Thymus (tissue), 11 donors: Measurements from ENCODE around the gene KRTAP5-8. TPM values are rescaled to one million over a fixed set of nuclear protein-coding genes. Genes with fewer than 3 reads are reported as not detected.
"Not testable (repeated sequence)": the region's sequence is repeated elsewhere in the genome, so short reads cannot be mapped to it uniquely, and the experiment has no call there.

Experiments used
- DNase-seq, 9 donors: peaks; one replicate each; pipeline ENCODE4 v3.0.0-alpha.2; 2013; ENCODE audit warnings: low spot score in 9 of 9, low read depth in 6 of 9, missing footprints in 1 of 9
- H3K27ac ChIP-seq, 2 donors: one replicate each; pipeline ENCODE4 v1.5.1; 2013; ENCODE audit warnings: control low read depth in 1 of 2, low read depth in 1 of 2, low read length in 1 of 2, mild to moderate bottlenecking in 1 of 2, moderate library complexity in 1 of 2
- H3K27me3 ChIP-seq, 2 donors: one replicate each; pipeline ENCODE4 v1.5.1; 2013; ENCODE audit warnings: low read length in 1 of 2; ENCODE audit not compliant: control insufficient read depth in 2 of 2, insufficient read depth in 1 of 2
- H3K36me3 ChIP-seq, 2 donors: one replicate each; pipeline ENCODE4 v1.5.1; 2013; ENCODE audit warnings: low read length in 1 of 2, mild to moderate bottlenecking in 1 of 2, moderate library complexity in 1 of 2; ENCODE audit not compliant: control insufficient read depth in 2 of 2, insufficient read depth in 2 of 2
- H3K4me1 ChIP-seq, 2 donors: one replicate each; pipeline ENCODE4 v1.5.1; 2013; ENCODE audit warnings: low read length in 2 of 2; ENCODE audit not compliant: control insufficient read depth in 2 of 2, insufficient read depth in 2 of 2
- H3K4me3 ChIP-seq, 2 donors: one replicate each; pipeline ENCODE4 v1.5.1; 2013; ENCODE audit warnings: low read length in 2 of 2, control low read depth in 1 of 2, mild to moderate bottlenecking in 1 of 2
- H3K9me3 ChIP-seq, 2 donors: one replicate each; pipeline ENCODE4 v1.5.1; 2013; ENCODE audit warnings: low read length in 1 of 2, mild to moderate bottlenecking in 1 of 2; ENCODE audit not compliant: control insufficient read depth in 2 of 2, insufficient read depth in 1 of 2
- WGBS: extraction: QIAGEN DNeasy Blood & Tissue Kit; methylation state at CpG from one replicate; pipeline ENCODE4 v1.1.7; 2013; 5-methylcytosine and 5-hydroxymethylcytosine counted together
- polyA plus RNA-seq: library from polyadenylated mRNA; stranded (reverse); fragments of 200-250 nt; gene quantifications from one replicate; pipeline ENCODE4 v1.2.3, GENCODE V29; 2013
- total RNA-seq: library from RNA; stranded (reverse); fragments of 120-200 nt; gene quantifications from one replicate; pipeline ENCODE4 v1.2.4, GENCODE V29; 2013
- donor health status: healthy.

Gene KRTAP5-8
- total and polyA plus RNA-seq, 2 donors = 0.25 TPM; not detected in 1

- 87% methylated on average over 2 of the region's 2 CpGs for WGBS
- Histone ChIP-seq H3K27me3 (no peaks in the 10 kb centered on the region), H3K27ac (no peak overlapping the region), H3K4me1 (no peaks in the 10 kb centered on the region), H3K36me3 (no peaks in the 10 kb centered on the region), H3K4me3 (no peak overlapping the region), H3K9me3 (no peaks in the 10 kb centered on the region)
- no peak for DNase-seq
Observed at GRCh38 chr11:71525938-71526495, 11.8 kb upstream of the KRTAP5-8 start.

- H3K4me1 ChIP-seq, H3K27ac ChIP-seq, H3K36me3 ChIP-seq, H3K4me3 ChIP-seq, H3K27me3 ChIP-seq, DNase-seq, H3K9me3 ChIP-seq: not testable (repeated sequence)
- 51% methylated on average over 10 of the region's 10 CpGs for WGBS
Observed at GRCh38 chr11:71526796-71527575, 10.8 kb upstream of the KRTAP5-8 start, which contains the start of gene KRTAP5-7. Gene KRTAP5-7, plus strand, starts transcription at chr11:71527267. Its CDS starts 34 bp downstream, at chr11:71527301.

- Histone ChIP-seq H3K27me3 (no peaks in the 10 kb centered on the region), H3K36me3 (no peaks in the 10 kb centered on the region), H3K9me3 (no peaks in the 10 kb centered on the region), H3K4me1 (no peaks in the 10 kb centered on the region), H3K27ac (no peak overlapping the region), H3K4me3 (no peak overlapping the region)
- 95% methylated on average over 6 of the region's 6 CpGs for WGBS
- DNase-seq = no peak
Observed at GRCh38 chr11:71527576-71528210, 10.1 kb upstream of the KRTAP5-8 start.

GRCh38 chr11:71530602-71531001 lies 7.2 kb upstream of the KRTAP5-8 start:
- H3K36me3 ChIP-seq = no peaks in the 10 kb centered on the region

GRCh38 chr11:71532036-71532610 lies 5.7 kb upstream of the KRTAP5-8 start:
- no peak for DNase-seq

More at GRCh38 chr11:71530602-71531001, 7.2 kb upstream of the KRTAP5-8 start:
- H3K4me1 ChIP-seq = no peaks in the 10 kb centered on the region
- no peaks in the 10 kb centered on the region for H3K27me3 ChIP-seq
- no peak overlapping the region for H3K4me3 ChIP-seq
- DNase-seq = no peak
- H3K9me3 ChIP-seq = no peaks in the 10 kb centered on the region
- 94% methylated on average over 11 of the region's 11 CpGs for WGBS
- H3K27ac ChIP-seq = no peak overlapping the region

GRCh38 chr11:71534711-71535608 lies 2.9 kb upstream of the KRTAP5-8 start:
- H3K27ac ChIP-seq, H3K4me3 ChIP-seq, H3K27me3 ChIP-seq, DNase-seq, H3K36me3 ChIP-seq, H3K4me1 ChIP-seq, H3K9me3 ChIP-seq: not testable (repeated sequence)
- 82% methylated on average over 17 of the region's 17 CpGs for WGBS

More at GRCh38 chr11:71532036-71532610, 5.7 kb upstream of the KRTAP5-8 start:
- Histone ChIP-seq H3K4me1 (no peaks in the 10 kb centered on the region), H3K36me3 (no peaks in the 10 kb centered on the region), H3K9me3 (no peaks in the 10 kb centered on the region), H3K4me3 (no peak overlapping the region), H3K27me3 (no peaks in the 10 kb centered on the region), H3K27ac (no peak overlapping the region)
- WGBS = 83% methylated on average over 10 of the region's 10 CpGs

GRCh38 chr11:71535825-71536224 lies 2.0 kb upstream of the KRTAP5-8 start:
- no peak overlapping the region for H3K27ac ChIP-seq
- no peaks in the 10 kb centered on the region for H3K27me3 ChIP-seq
- DNase-seq = no peak
- WGBS = 98% methylated on average over 9 of the region's 9 CpGs
- H3K4me1 ChIP-seq = no peaks in the 10 kb centered on the region
- no peaks in the 10 kb centered on the region for H3K36me3 ChIP-seq
- no peak overlapping the region for H3K4me3 ChIP-seq
- peaks cover 0 to 6% of the 10 kb centered on the region in 2 donors for H3K9me3 ChIP-seq

GRCh38 chr11:71537537-71537936 lies 288 bp upstream of the KRTAP5-8 start:
- DNase-seq = no peak
- 95% methylated on average over 9 of the region's 9 CpGs for WGBS
- H3K36me3 ChIP-seq = no peaks in the 10 kb centered on the region
- H3K4me1 ChIP-seq = no peaks in the 10 kb centered on the region
- no peak overlapping the region for H3K27ac ChIP-seq
- no peaks in the 10 kb centered on the region for H3K27me3 ChIP-seq
- peaks cover 0 to 6% of the 10 kb centered on the region in 2 donors for H3K9me3 ChIP-seq
- no peak overlapping the region for H3K4me3 ChIP-seq
